Mucosa of descending colon (tissue), 3 donors: ENCODE measurements around the gene MYBBP1A. TPM values are rescaled to one million over a fixed set of nuclear protein-coding genes. Genes with fewer than 3 reads are reported as not detected.

Experiments
- ATAC-seq: fragments of 200-7000 bp; cut with Tn5 transposase; one replicate; pipeline ENCODE4 v1.9.1; 2020; ENCODE audit warnings: mild to moderate bottlenecking, moderate library complexity
- DNase-seq, 3 donors: peaks; one replicate each; pipeline ENCODE4 v3.0.0-alpha.2; 2020
- H3K36me3 ChIP-seq: fragments of 200-600 bp; one replicate; pipeline ENCODE4 v1.8.0; 2021; ENCODE audit warnings: low read depth, mild to moderate bottlenecking
- H3K4me1 ChIP-seq: fragments of 200-600 bp; one replicate; pipeline ENCODE4 v1.8.0; 2021; ENCODE audit warnings: low read depth, mild to moderate bottlenecking
- H3K4me3 ChIP-seq: fragments of 200-600 bp; one replicate; pipeline ENCODE4 v1.8.0; 2021; ENCODE audit warnings: mild to moderate bottlenecking
- H3K9me3 ChIP-seq: fragments of 200-600 bp; one replicate; pipeline ENCODE4 v1.8.0; 2021; ENCODE audit warnings: mild to moderate bottlenecking
- intact Hi-C, 2 donors: fragments of 100-400 bp; cut with DNase I in 1 of 2; cut with micrococcal nuclease in 1 of 2; formaldehyde crosslinking; loops; one replicate each; pipeline versions ENCODE4 v1.11.0 to v1.11.1; 2022; cut with DNase I, micrococcal nuclease
- total RNA-seq, 3 donors: library from RNA; stranded (reverse); fragmentation: NEBNext Ultra II Directional in 2 of 3; extraction: Animal tissue kit (Norgen Biotek cat#: 25700) in 2 of 3; gene quantifications; one replicate each; pipeline versions ENCODE4 v1.2.1 to v1.2.4, GENCODE V29; 2021 to 2023
- TF ChIP-seq, protein P1 (sequence below): fragments of 200-600 bp; IDR thresholded peaks from one replicate; pipeline ENCODE4 v1.8.0; 2022; ENCODE audit warnings: antibody characterized with exemption, mild to moderate bottlenecking
- donor health status: DM: no; HTN: no; CAD: no; lungs with moderate emphysema.
- donor health status: DM: no; HTN: no; CAD: no.
- donor health status: DM: no; HTN: yes; CAD: no.

MYBBP1A gene
- total RNA-seq, 3 donors from 2014 or later, result 32.7 to 41.4 (median 36.7) TPM

DNA sequence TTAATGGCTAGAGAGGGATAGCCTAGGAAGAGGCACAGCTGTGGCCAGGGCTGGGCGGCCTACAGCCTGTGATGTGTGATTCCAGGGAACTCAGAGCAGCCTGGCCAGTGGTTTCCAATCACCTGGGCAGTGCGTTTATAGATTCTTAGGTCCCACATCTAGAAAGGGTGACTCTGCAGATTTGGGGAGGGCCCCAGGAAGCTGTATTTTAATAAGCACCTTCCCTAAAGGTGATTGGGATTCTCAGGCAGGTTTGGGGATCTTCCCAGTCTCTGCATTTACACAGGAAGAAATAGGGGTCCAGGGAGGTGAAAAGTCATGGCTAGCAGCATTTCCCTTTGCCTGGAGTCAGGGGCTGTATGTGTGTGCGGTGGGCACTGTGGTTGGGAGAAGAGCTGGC, 47.0 kb downstream of the MYBBP1A start:
- no peak for DNase-seq
- intact Hi-C loops, result no loop called here
- Histone ChIP-seq H3K9me3 (no peaks in the 10 kb centered on the region), H3K4me3 (no peak overlapping the region), H3K4me1 (no peaks in the 10 kb centered on the region), H3K36me3 (no peaks in the 10 kb centered on the region)
- no peak for ATAC-seq
- TF ChIP-seq, protein P1, sequence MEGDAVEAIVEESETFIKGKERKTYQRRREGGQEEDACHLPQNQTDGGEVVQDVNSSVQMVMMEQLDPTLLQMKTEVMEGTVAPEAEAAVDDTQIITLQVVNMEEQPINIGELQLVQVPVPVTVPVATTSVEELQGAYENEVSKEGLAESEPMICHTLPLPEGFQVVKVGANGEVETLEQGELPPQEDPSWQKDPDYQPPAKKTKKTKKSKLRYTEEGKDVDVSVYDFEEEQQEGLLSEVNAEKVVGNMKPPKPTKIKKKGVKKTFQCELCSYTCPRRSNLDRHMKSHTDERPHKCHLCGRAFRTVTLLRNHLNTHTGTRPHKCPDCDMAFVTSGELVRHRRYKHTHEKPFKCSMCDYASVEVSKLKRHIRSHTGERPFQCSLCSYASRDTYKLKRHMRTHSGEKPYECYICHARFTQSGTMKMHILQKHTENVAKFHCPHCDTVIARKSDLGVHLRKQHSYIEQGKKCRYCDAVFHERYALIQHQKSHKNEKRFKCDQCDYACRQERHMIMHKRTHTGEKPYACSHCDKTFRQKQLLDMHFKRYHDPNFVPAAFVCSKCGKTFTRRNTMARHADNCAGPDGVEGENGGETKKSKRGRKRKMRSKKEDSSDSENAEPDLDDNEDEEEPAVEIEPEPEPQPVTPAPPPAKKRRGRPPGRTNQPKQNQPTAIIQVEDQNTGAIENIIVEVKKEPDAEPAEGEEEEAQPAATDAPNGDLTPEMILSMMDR, result no peak

DNA sequence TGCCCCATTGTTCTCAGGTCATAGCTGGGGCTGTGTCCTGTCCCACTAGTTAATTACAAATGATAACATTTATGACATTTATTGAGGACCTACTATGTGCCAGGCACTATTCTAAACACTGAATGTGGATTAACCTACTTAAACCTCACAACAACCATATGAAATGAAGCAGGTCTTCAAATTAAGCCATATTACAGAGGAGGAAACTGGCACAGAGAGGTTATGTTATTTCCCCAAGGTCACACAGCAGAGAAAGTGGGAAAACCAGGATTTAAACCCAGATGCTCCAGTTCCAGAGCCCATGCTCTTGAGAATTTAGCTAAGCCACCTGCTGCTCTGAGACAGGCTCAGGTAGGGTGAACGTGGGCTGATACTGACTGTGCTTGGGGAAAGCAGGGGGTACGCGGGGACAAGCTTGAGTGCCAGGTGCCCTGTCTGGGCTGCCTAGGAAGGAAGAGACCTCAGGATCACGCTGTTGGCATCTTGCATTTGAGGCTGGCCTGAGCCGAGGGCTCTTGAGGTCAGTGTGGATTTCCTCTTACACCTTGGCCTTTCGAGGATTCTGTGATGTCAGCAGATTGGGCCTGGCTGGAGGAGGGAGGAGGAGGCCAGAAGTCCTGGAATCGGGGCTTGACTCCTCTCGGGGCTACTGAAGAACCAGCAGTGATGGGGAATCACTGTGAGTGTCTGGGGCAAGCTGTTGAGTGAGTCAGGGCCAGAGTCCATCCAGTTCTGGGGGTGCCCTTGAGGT, 47.6 kb downstream of the MYBBP1A start:
- intact Hi-C loops, result no loop called here
- DNase-seq (no peak), ATAC-seq (no peak)
- Histone ChIP-seq H3K9me3 (no peaks in the 10 kb centered on the region), H3K4me1 (no peaks in the 10 kb centered on the region), H3K4me3 (no peak overlapping the region), H3K36me3 (no peaks in the 10 kb centered on the region)
- TF ChIP-seq, protein P1, result no peak

DNA sequence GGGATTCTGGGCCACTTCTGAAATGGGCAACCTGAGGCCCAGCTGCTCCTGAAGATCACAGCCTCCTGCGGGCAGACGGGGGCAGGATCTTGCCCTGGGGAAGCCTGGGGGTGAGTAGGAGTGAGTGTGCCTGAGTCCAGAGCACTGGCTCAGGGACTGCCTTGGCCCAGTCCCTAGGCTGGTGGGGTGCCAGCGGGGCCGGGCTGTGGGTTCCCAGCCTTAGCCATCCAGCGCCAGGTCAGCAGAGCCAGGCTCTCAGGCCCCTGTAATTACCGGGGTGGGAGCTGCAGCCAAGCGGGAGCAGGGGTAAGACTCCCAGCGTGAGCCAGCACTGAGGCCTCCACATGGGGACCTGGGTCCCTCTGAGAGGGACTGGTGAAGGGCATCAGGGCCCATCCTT, 48.3 kb downstream of the MYBBP1A start:
- no peak for ATAC-seq
- H3K36me3 ChIP-seq, result no peaks in the 10 kb centered on the region

DNA sequence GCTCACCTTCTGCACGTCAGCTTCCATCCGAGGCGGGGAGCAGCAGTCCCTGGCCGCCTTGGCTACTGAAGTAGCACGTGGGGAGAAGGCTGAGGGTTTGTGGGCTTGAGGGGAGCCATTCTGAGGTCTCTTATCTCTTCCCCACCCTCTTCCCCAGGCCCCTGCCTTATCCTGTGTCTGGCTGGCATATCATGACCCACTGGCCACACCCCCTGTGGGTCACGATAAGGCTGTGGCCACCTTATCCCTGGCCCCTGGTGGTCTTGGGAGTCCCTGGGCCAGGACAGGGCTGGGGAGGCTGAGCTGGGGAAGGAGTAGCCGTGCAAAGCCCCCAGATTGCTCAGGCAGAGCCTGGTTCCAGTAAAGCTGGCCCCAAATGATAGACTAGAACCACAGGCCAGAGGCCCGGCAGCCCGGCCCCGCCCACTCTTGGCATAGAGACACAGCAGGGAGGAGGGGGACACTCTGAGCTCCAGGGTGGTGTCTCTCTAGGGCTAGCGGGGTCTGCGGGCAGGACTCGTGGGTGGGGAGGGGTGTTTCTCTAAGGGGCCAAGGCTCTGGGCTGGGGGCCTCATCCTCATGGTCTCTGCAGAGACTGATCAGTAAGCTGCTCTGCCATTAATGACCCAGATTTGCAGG, 48.9 kb downstream of the MYBBP1A start:
- DNase-seq, result no peak
- Histone ChIP-seq H3K4me1 (no peaks in the 10 kb centered on the region), H3K9me3 (no peaks in the 10 kb centered on the region), H3K36me3 (no peaks in the 10 kb centered on the region), H3K4me3 (no peak overlapping the region)
- TF ChIP-seq, protein P1, result no peak
- intact Hi-C loops, result no loop called here
- no peak for ATAC-seq

More for the DNA sequence above, 48.3 kb downstream of the MYBBP1A start:
- no peaks in the 10 kb centered on the region for H3K4me1 ChIP-seq
- intact Hi-C loops, result no loop called here
- TF ChIP-seq, protein P1, result no peak
- DNase-seq, result no peak
- no peaks in the 10 kb centered on the region for H3K9me3 ChIP-seq
- H3K4me3 ChIP-seq, result no peak overlapping the region

DNA sequence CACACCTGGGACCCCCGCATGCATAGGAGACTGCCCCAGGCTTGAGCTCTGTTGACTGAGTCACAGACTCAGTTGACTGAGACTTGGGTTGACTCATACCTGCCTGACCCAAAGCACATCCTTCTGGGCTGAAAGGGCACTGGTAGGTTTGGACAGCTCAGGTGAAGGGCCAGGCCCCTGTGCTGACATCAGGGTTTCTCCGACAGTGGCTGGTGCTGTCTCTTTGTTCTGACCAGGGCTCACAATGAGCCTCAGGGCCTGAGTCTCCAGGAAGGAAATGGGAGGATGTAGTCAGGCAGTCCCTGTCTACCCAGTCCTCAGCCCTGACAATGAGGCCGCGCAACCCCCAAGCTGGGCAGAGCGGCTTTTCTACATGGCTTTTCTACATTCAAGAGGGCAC, 50.0 kb downstream of the MYBBP1A start:
- H3K4me1 ChIP-seq, result peaks cover under 1% of the 10 kb centered on the region
- intact Hi-C loops, result no loop called here
- DNase-seq (no peak), ATAC-seq (no peak)
- no peaks in the 10 kb centered on the region for H3K9me3 ChIP-seq
- TF ChIP-seq, protein P1, result no peak
- no peaks in the 10 kb centered on the region for H3K36me3 ChIP-seq
- H3K4me3 ChIP-seq, result no peak overlapping the region
